Upper lobe of left lung (tissue), 4 donors: ENCODE measurements around the gene HIRIP3.

Source experiments
- CTCF ChIP-seq, 6 experiments: fragments of 450-650 bp in 4 of 6; fragments of 200-600 bp in 2 of 6; sonication (generic) in 2 of 6; IDR thresholded peaks; one replicate each; pipeline ENCODE4 v1.5.1; 2016 to 2019; ENCODE audit warnings: antibody characterized with exemption in 6 of 6
- EP300 ChIP-seq, 4 donors: sonication (generic); formaldehyde crosslinking; IDR thresholded peaks; one replicate each; pipeline ENCODE4 v1.5.1; 2017; ENCODE audit warnings: antibody characterized with exemption in 4 of 4, control low read depth in 2 of 4
- POLR2A ChIP-seq, 4 donors: fragments of 450-650 bp; IDR thresholded peaks; one replicate each; pipeline ENCODE4 v1.5.1; 2016 to 2017; ENCODE audit warnings: antibody characterized with exemption in 4 of 4, mild to moderate bottlenecking in 2 of 4
- POLR2AphosphoS5 ChIP-seq, 2 donors: sonication (generic); formaldehyde crosslinking; IDR thresholded peaks; one replicate each; pipeline ENCODE4 v1.5.1; 2017; ENCODE audit warnings: antibody characterized with exemption in 2 of 2

GRCh38 chr16:29993191-29993902 lies 2.1 kb downstream of the HIRIP3 start:
- TF ChIP-seq CTCF (IDR thresholded peaks at IDR 0.05) (no peak), POLR2A (IDR thresholded peaks at IDR 0.05) (no peak), EP300 (IDR thresholded peaks at IDR 0.05) (no peak), POLR2AphosphoS5 (IDR thresholded peaks at IDR 0.05) (no peak)
